A673 (cell line): ENCODE measurements around the gene TENM4. TPM values are rescaled to one million over a fixed set of nuclear protein-coding genes. Genes with fewer than 3 reads are reported as not detected.

ENCODE experiments used
- BruUV-seq: library from RNA; stranded (reverse); fragments of 400-500 nt; replicated peaks from 2 replicates; lab custom pipeline; 2021; lab: Mats Ljungman, UMichigan
- CTCF ChIA-PET: fragments of 300-600 bp; sonication (Branson Sonifier 250); formaldehyde crosslinking; loops from one replicate; lab custom pipeline; 2022; ENCODE audit warnings: antibody characterized with exemption; lab: Charles Lee
- POLR2A ChIA-PET: fragments of 300-600 bp; sonication (Branson Sonifier 250); formaldehyde crosslinking; loops from one replicate; lab custom pipeline; 2022; ENCODE audit warnings: antibody characterized with exemption; ENCODE audit not compliant: low non-redundant PET; lab: Charles Lee
- DNase-seq: peaks from one replicate; pipeline ENCODE4 v3.0.0-alpha.2; 2015; ENCODE audit warnings: low spot score
- H3K27ac ChIP-seq: fragments of 200-600 bp; sonication (generic); 2 replicates; pipeline ENCODE4 v1.5.1; 2016; ENCODE audit warnings: mixed run types, low read depth, mild to moderate bottlenecking, mixed read lengths, antibody characterized with exemption, low read length; ENCODE audit not compliant: poor library complexity, severe bottlenecking
- H3K27me3 ChIP-seq: fragments of 200-600 bp; sonication (generic); replicated peaks from 2 replicates; pipeline ENCODE4 v1.6.1; 2017; ENCODE audit warnings: mixed run types, low read depth, mild to moderate bottlenecking, mixed read lengths, antibody characterized with exemption, low read length; ENCODE audit not compliant: insufficient read depth, poor library complexity
- H3K36me3 ChIP-seq: fragments of 200-600 bp; sonication (generic); 2 replicates; pipeline ENCODE4 v1.6.1; 2016; ENCODE audit warnings: mixed run types, mild to moderate bottlenecking, mixed read lengths, antibody characterized with exemption, low read length; ENCODE audit not compliant: insufficient read depth, poor library complexity, severe bottlenecking
- H3K4me1 ChIP-seq: fragments of 200-600 bp; sonication (generic); 2 replicates; pipeline ENCODE4 v1.6.1; 2017; ENCODE audit warnings: mixed run types, mild to moderate bottlenecking, mixed read lengths, antibody characterized with exemption, low read length; ENCODE audit not compliant: insufficient read depth, poor library complexity, severe bottlenecking
- H3K4me3 ChIP-seq: fragments of 200-600 bp; sonication (generic); 2 replicates; pipeline ENCODE4 v1.5.1; 2016; ENCODE audit warnings: low read depth, mixed run types, mild to moderate bottlenecking, mixed read lengths, low read length; ENCODE audit not compliant: poor library complexity, severe bottlenecking
- H3K9me3 ChIP-seq: fragments of 200-600 bp; sonication (generic); 2 replicates; pipeline ENCODE4 v1.6.1; 2016; ENCODE audit warnings: mixed run types, low read depth, mild to moderate bottlenecking, mixed read lengths, antibody characterized with exemption, low read length; ENCODE audit not compliant: poor library complexity, severe bottlenecking
- CTCF ChIP-seq: fragments of 300-800, 200-600 bp; sonication (generic); conservative IDR thresholded peaks from 2 replicates; pipeline ENCODE4 v1.5.1; 2017; ENCODE audit warnings: low read depth, mild to moderate bottlenecking, antibody characterized with exemption, low read length, moderate library complexity, mixed read lengths
- EZH2 ChIP-seq: fragments of 200-600 bp; sonication (generic); IDR thresholded peaks from 2 replicates; pipeline ENCODE4 v1.6.1; 2017; ENCODE audit warnings: borderline replicate concordance, low read depth, mild to moderate bottlenecking, mixed read lengths, antibody characterized with exemption, low read length; ENCODE audit not compliant: poor library complexity, severe bottlenecking
- intact Hi-C: fragments of 100-400 bp; cut with micrococcal nuclease; formaldehyde crosslinking; loops from one replicate; pipeline ENCODE4 v1.10.0; 2022; ENCODE audit not compliant: unreplicated experiment
- total RNA-seq: library from RNA; stranded (reverse); gene quantifications from 2 replicates; pipeline ENCODE4 v1.2.3, GENCODE V29; 2021

The TENM4 gene
- total RNA-seq, 1 experiment from 2014 or later, result 0.11 TPM

GRCh38 chr11:79397252-79397651, 43.6 kb downstream of the TENM4 start:
- no peaks in the 10 kb centered on the region for H3K4me1 ChIP-seq
- H3K27me3 ChIP-seq, result peaks cover 24% of the 10 kb centered on the region
- DNase-seq, result no peak
- intact Hi-C loops, result no loop called here
- no TSS peak for BruUV-seq
- CTCF ChIA-PET, result no interaction called here
- POLR2A ChIA-PET, result no interaction called here
- no peak overlapping the region for H3K27ac ChIP-seq
- TF ChIP-seq EZH2 (no peak), CTCF (no peak)
- H3K9me3 ChIP-seq, result no peaks in the 10 kb centered on the region
- no peaks in the 10 kb centered on the region for H3K36me3 ChIP-seq
- no peak overlapping the region for H3K4me3 ChIP-seq

- Histone ChIP-seq H3K27me3 (peaks cover 24% of the 10 kb centered on the region), H3K4me3 (no peak overlapping the region), H3K9me3 (no peaks in the 10 kb centered on the region), H3K36me3 (no peaks in the 10 kb centered on the region), H3K4me1 (no peaks in the 10 kb centered on the region), H3K27ac (no peak overlapping the region)
- no peak for DNase-seq
- TF ChIP-seq EZH2, result no peak
- no peak for TF ChIP-seq CTCF
- CTCF ChIA-PET, result no interaction called here
- intact Hi-C loops, result no loop called here
- POLR2A ChIA-PET, result no interaction called here
- no TSS peak for BruUV-seq
Measured at GRCh38 chr11:79396674-79397073, 44.2 kb downstream of the TENM4 start.

- CTCF ChIA-PET, result no interaction called here
- DNase-seq, result no peak
- Histone ChIP-seq H3K9me3 (no peaks in the 10 kb centered on the region), H3K4me1 (no peaks in the 10 kb centered on the region), H3K27me3 (peaks cover 24% of the 10 kb centered on the region), H3K27ac (no peak overlapping the region), H3K4me3 (no peak overlapping the region), H3K36me3 (no peaks in the 10 kb centered on the region)
- POLR2A ChIA-PET, result no interaction called here
- no peak for TF ChIP-seq EZH2
- intact Hi-C loops, result no loop called here
- no TSS peak for BruUV-seq
Measured at GRCh38 chr11:79396001-79396400, 44.8 kb downstream of the TENM4 start.

- intact Hi-C loops, result no loop called here
- ChIA-PET CTCF (no interaction called here), POLR2A (no interaction called here)
- Histone ChIP-seq H3K27me3 (peaks cover 24% of the 10 kb centered on the region), H3K9me3 (no peaks in the 10 kb centered on the region), H3K27ac (no peak overlapping the region), H3K4me1 (no peaks in the 10 kb centered on the region), H3K36me3 (no peaks in the 10 kb centered on the region), H3K4me3 (no peak overlapping the region)
- no TSS peak for BruUV-seq
- no peak for DNase-seq
- TF ChIP-seq EZH2, result no peak
- no peak for TF ChIP-seq CTCF
Measured at GRCh38 chr11:79393362-79394043, 47.3 kb downstream of the TENM4 start.
